Keratinocyte (primary cell): ENCODE data around the gene WFS1. TPM values are rescaled to one million over a fixed set of nuclear protein-coding genes. Genes with fewer than 3 reads are reported as not detected.

Experiments
- DNase-seq: peaks from one replicate; pipeline ENCODE4 v3.0.0-alpha.2; 2011; ENCODE audit warnings: low read depth, missing footprints, low spot score
- FAIRE-seq: peaks from 2 replicates; lab custom pipeline; 2011; peaks lifted over from hg19 to GRCh38; lab: Jason Lieb, UNC
- H2AFZ ChIP-seq: 2 replicates; pipeline ENCODE4 v1.6.0; 2012; ENCODE audit warnings: low read length, control low read depth, inconsistent platforms; ENCODE audit not compliant: control insufficient read depth
- H3K27ac ChIP-seq: 2 replicates; pipeline ENCODE4 v1.5.1; 2011; ENCODE audit warnings: low read length; ENCODE audit not compliant: control insufficient read depth, insufficient read depth
- H3K27me3 ChIP-seq: 3 replicates; pipeline ENCODE4 v1.6.0; 2011; ENCODE audit warnings: low read length; ENCODE audit not compliant: control insufficient read depth, insufficient read depth; ENCODE audit errors: extremely low read depth
- H3K36me3 ChIP-seq, 2 experiments: 2 replicates in 1 of 2; 3 replicates in 1 of 2; pipeline ENCODE4 v1.5.1; 2011; ENCODE audit warnings: low read length in 2 of 2, mild to moderate bottlenecking in 1 of 2; ENCODE audit not compliant: control insufficient read depth in 2 of 2, insufficient read depth in 2 of 2; ENCODE audit errors: extremely low read depth in 1 of 2
- H3K4me1 ChIP-seq: 3 replicates; pipeline ENCODE4 v1.5.1; 2011; ENCODE audit warnings: low read length; ENCODE audit not compliant: control insufficient read depth, insufficient read depth; ENCODE audit errors: extremely low read depth
- H3K4me2 ChIP-seq: 3 replicates; pipeline ENCODE4 v1.6.0; 2011; ENCODE audit warnings: low read depth, low read length; ENCODE audit not compliant: control insufficient read depth, insufficient read depth; ENCODE audit errors: extremely low read depth
- H3K4me3 ChIP-seq, 3 experiments: fragments of 200-600 bp in 1 of 3; sonication (generic) in 1 of 3; 2 replicates in 2 of 3; 3 replicates in 1 of 3; pipeline ENCODE4 v1.5.1; 2011 to 2016; ENCODE audit warnings: low read length in 3 of 3, mild to moderate bottlenecking in 3 of 3, control low read depth in 2 of 3, inconsistent platforms in 1 of 3, low read depth in 1 of 3, mixed read lengths in 1 of 3, mixed run types in 1 of 3, moderate library complexity in 1 of 3; ENCODE audit not compliant: control insufficient read depth in 2 of 3, insufficient read depth in 2 of 3; ENCODE audit errors: extremely low read depth in 1 of 3
- H3K79me2 ChIP-seq: 2 replicates; pipeline ENCODE4 v1.6.0; 2012; ENCODE audit warnings: low read length; ENCODE audit not compliant: control insufficient read depth, insufficient read depth
- H3K9ac ChIP-seq: 3 replicates; pipeline ENCODE4 v1.6.0; 2011; ENCODE audit warnings: low read length; ENCODE audit not compliant: control insufficient read depth, insufficient read depth; ENCODE audit errors: extremely low read depth
- H3K9me1 ChIP-seq: 3 replicates; pipeline ENCODE4 v1.6.0; 2011; ENCODE audit warnings: low read length; ENCODE audit not compliant: control insufficient read depth, insufficient read depth; ENCODE audit errors: extremely low read depth
- H3K9me3 ChIP-seq: 2 replicates; pipeline ENCODE4 v1.5.1; 2012; ENCODE audit warnings: low read depth, low read length; ENCODE audit not compliant: control insufficient read depth
- H4K20me1 ChIP-seq: 3 replicates; pipeline ENCODE4 v1.6.0; 2011; ENCODE audit warnings: low read length; ENCODE audit not compliant: control insufficient read depth, insufficient read depth; ENCODE audit errors: extremely low read depth
- EZH2 ChIP-seq: IDR thresholded peaks from one replicate; pipeline ENCODE4 v1.6.1; 2012; ENCODE audit warnings: inconsistent platforms, mild to moderate bottlenecking, low read length, moderate library complexity
- dilution Hi-C: fragments of 300-500 bp; cut with MboI; formaldehyde crosslinking; loops from one replicate; pipeline ENCODE4 v1.7.0; 2020; ENCODE audit warnings: low sequenced_read_pairs; ENCODE audit not compliant: extremely low pct_ligation_motif_present
- polyA plus RNA-seq, 5 experiments: library from polyadenylated mRNA; depleted of rRNA in 3 of 5; stranded (reverse) in 3 of 5; stranded (forward) in 1 of 5; unstranded in 1 of 5; fragments of >200 nt; gene quantifications; 1 replicate in 1 of 5; 2 replicates in 3 of 5; 3 replicates in 1 of 5; pipeline versions ENCODE4 v1.2.1 to v1.2.3, GENCODE V29; 2011 to 2012; ENCODE audit warnings: missing spikeins in 2 of 5, low read depth in 1 of 5, low replicate concordance in 1 of 5
- TF ChIP-seq, protein P1 (sequence below), 3 experiments: IDR thresholded peaks in 1 of 3; conservative IDR thresholded peaks in 1 of 3; optimal IDR thresholded peaks in 1 of 3; 2 replicates in 2 of 3; 3 replicates in 1 of 3; pipeline versions ENCODE3 to v1.5.1; 2011; ENCODE audit warnings: low read length in 3 of 3, mild to moderate bottlenecking in 3 of 3, moderate library complexity in 2 of 3, control low read depth in 1 of 3, inconsistent platforms in 1 of 3; ENCODE audit not compliant: insufficient read depth in 2 of 3; ENCODE audit errors: extremely low read depth in 1 of 3

WFS1 gene
- polyA plus RNA-seq, 1 donor (not counting 4 experiments of a cell fraction or from before 2014, with no cell fraction given) = 7.0 TPM

DNA sequence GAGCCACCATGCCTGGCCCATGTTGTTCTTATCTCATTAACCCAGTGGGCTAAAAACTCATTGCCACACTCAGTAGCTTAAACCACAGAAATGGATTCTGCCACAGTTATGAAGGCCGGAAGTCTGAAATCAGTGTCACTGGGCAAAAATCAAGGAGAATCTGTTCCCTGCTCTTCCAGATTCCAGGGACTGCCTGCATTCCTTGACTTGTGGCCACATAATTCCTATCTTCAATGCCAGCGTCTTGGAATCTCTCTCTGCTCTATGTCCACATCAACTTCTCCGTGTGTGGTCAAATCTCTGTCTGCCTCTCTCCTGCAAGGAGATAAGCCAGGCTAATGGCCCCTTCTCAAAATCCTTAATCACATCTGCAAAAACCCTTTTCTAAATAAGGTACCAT, 4.1 kb upstream of the WFS1 start:
- no peak overlapping the region for H3K4me3 ChIP-seq
- dilution Hi-C loops = no loop called here
- H3K4me2 ChIP-seq = no peak overlapping the region
- no peak overlapping the region for H2AFZ ChIP-seq
- H3K9me3 ChIP-seq = no peaks in the 10 kb centered on the region
- H3K9ac ChIP-seq = no peak overlapping the region
- FAIRE-seq (no peak), DNase-seq (no peak)
- no peaks in the 10 kb centered on the region for H3K79me2 ChIP-seq
- no peaks in the 10 kb centered on the region for H3K36me3 ChIP-seq
- no peaks in the 10 kb centered on the region for H3K9me1 ChIP-seq
- H3K4me1 ChIP-seq = peaks cover 2% of the 10 kb centered on the region
- no peak for TF ChIP-seq EZH2
- TF ChIP-seq, protein P1, sequence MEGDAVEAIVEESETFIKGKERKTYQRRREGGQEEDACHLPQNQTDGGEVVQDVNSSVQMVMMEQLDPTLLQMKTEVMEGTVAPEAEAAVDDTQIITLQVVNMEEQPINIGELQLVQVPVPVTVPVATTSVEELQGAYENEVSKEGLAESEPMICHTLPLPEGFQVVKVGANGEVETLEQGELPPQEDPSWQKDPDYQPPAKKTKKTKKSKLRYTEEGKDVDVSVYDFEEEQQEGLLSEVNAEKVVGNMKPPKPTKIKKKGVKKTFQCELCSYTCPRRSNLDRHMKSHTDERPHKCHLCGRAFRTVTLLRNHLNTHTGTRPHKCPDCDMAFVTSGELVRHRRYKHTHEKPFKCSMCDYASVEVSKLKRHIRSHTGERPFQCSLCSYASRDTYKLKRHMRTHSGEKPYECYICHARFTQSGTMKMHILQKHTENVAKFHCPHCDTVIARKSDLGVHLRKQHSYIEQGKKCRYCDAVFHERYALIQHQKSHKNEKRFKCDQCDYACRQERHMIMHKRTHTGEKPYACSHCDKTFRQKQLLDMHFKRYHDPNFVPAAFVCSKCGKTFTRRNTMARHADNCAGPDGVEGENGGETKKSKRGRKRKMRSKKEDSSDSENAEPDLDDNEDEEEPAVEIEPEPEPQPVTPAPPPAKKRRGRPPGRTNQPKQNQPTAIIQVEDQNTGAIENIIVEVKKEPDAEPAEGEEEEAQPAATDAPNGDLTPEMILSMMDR (optimal IDR thresholded peaks at IDR 0.05 in 1 of 3, IDR thresholded peaks at IDR 0.05 in 1 of 3, conservative IDR thresholded peaks at IDR 0.05 in 1 of 3; ENCODE audit: extremely low read depth in 1 of 3, insufficient read depth in 2 of 3, low read length in 3 of 3) = no peak
- H3K27me3 ChIP-seq = no peaks in the 10 kb centered on the region
- no peaks in the 10 kb centered on the region for H4K20me1 ChIP-seq
- no peak overlapping the region for H3K27ac ChIP-seq

DNA sequence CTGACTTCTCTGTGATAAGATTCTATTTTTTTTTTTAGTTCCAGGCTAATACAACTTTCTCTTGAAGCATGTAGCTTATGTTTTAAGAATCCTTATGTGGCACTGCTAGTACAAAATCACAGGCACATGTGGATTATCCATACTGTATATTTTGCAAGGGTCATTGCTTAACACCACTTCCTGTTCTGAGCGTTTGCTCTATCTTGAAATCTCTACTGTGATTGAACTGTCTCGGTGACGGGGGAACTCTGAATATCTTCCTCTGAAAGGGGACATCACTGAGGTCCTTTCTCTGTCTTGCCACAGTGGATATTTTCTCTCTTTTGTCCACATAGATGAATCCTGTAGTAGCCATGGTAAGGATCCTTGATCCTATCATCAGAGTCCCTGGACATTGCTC, 2.1 kb upstream of the WFS1 start:
- Histone ChIP-seq H3K4me1 (peaks cover 2% of the 10 kb centered on the region), H3K4me2 (no peak overlapping the region), H4K20me1 (no peaks in the 10 kb centered on the region), H3K9me1 (no peaks in the 10 kb centered on the region), H3K79me2 (no peaks in the 10 kb centered on the region), H2AFZ (no peak overlapping the region), H3K27me3 (no peaks in the 10 kb centered on the region), H3K27ac (no peak overlapping the region), H3K36me3 (no peaks in the 10 kb centered on the region), H3K4me3 (no peak overlapping the region), H3K9ac (no peak overlapping the region), H3K9me3 (no peaks in the 10 kb centered on the region)
- dilution Hi-C loops = no loop called here
- TF ChIP-seq EZH2 = no peak
- TF ChIP-seq, protein P1 (optimal IDR thresholded peaks at IDR 0.05 in 1 of 3, IDR thresholded peaks at IDR 0.05 in 1 of 3, conservative IDR thresholded peaks at IDR 0.05 in 1 of 3; ENCODE audit: extremely low read depth in 1 of 3, insufficient read depth in 2 of 3, low read length in 3 of 3) = no peak
- FAIRE-seq (no peak), DNase-seq (no peak)
